ENCODE data around the gene GMFB.
A peak's percentile ranks its signal among the peaks of the same experiment; 100 is the strongest.

Gene GMFB

GRCh38 chr14:54515670-54516069, 26.9 kb upstream of the GMFB start:
- TF ChIP-seq CTCF (IDR thresholded peaks at IDR 0.05; ENCODE audit: low read depth, low read length) = no peak
- Histone ChIP-seq H3K9me3 (ENCODE audit: severe bottlenecking) (no peaks in the 10 kb centered on the region), H3K4me3 (ENCODE audit: low read depth, low read length) (no peak overlapping the region), H3K27ac (no peak overlapping the region), H3K36me3 (peaks cover 13% of the 10 kb centered on the region), H3K27me3 (ENCODE audit: insufficient read depth, low read depth, severe bottlenecking) (no peaks in the 10 kb centered on the region)
- no peak for DNase-seq

- Histone ChIP-seq H3K27me3 (ENCODE audit: insufficient read depth, low read depth, severe bottlenecking) (no peaks in the 10 kb centered on the region), H3K27ac (no peak overlapping the region), H3K4me3 (ENCODE audit: low read depth, low read length) (no peak overlapping the region), H3K9me3 (ENCODE audit: severe bottlenecking) (no peaks in the 10 kb centered on the region), H3K36me3 (peaks cover 10% of the 10 kb centered on the region)
- no peak for TF ChIP-seq CTCF (IDR thresholded peaks at IDR 0.05; ENCODE audit: low read depth, low read length)
- DNase-seq = no peak
Observed at GRCh38 chr14:54512393-54512792, 23.6 kb upstream of the GMFB start.

GRCh38 chr14:54509546-54510501, 21.0 kb upstream of the GMFB start, which contains the start of gene CGRRF1:
Gene CGRRF1, plus strand, starts transcription at chr14:54509906. Its CDS starts 54 bp downstream, at chr14:54509960.
- H3K27ac ChIP-seq = peak within 1 kb of the TSS; percentile 57
- TF ChIP-seq CTCF (IDR thresholded peaks at IDR 0.05; ENCODE audit: low read depth, low read length) = peak; percentile 46

GRCh38 chr14:54503486-54503885, 14.7 kb upstream of the GMFB start:
- no peak overlapping the region for H3K27ac ChIP-seq
- no peak overlapping the region for H3K4me3 ChIP-seq (ENCODE audit: low read depth, low read length)
- TF ChIP-seq CTCF (IDR thresholded peaks at IDR 0.05; ENCODE audit: low read depth, low read length) = peak; percentile 48
- no peaks in the 10 kb centered on the region for H3K27me3 ChIP-seq (ENCODE audit: insufficient read depth, low read depth, severe bottlenecking)
- H3K9me3 ChIP-seq (ENCODE audit: severe bottlenecking) = no peaks in the 10 kb centered on the region
- no peaks in the 10 kb centered on the region for H3K36me3 ChIP-seq
- DNase-seq = peak; percentile 15

More at GRCh38 chr14:54509546-54510501, 21.0 kb upstream of the GMFB start, which contains the start of gene CGRRF1:
- peak; percentile 99 for DNase-seq
- H3K27me3 ChIP-seq (ENCODE audit: insufficient read depth, low read depth, severe bottlenecking) = no peaks in the 10 kb centered on the region
- H3K36me3 ChIP-seq = no peaks in the 10 kb centered on the region
- H3K4me3 ChIP-seq (ENCODE audit: low read depth, low read length) = peak within 1 kb of the TSS; percentile 91
- no peaks in the 10 kb centered on the region for H3K9me3 ChIP-seq (ENCODE audit: severe bottlenecking)

- Histone ChIP-seq H3K9me3 (ENCODE audit: severe bottlenecking) (no peaks in the 10 kb centered on the region), H3K27ac (no peak overlapping the region), H3K36me3 (no peaks in the 10 kb centered on the region), H3K27me3 (ENCODE audit: insufficient read depth, low read depth, severe bottlenecking) (no peaks in the 10 kb centered on the region), H3K4me3 (ENCODE audit: low read depth, low read length) (no peak overlapping the region)
- no peak for TF ChIP-seq CTCF (IDR thresholded peaks at IDR 0.05; ENCODE audit: low read depth, low read length)
- DNase-seq = no peak
Observed at GRCh38 chr14:54502602-54503001, 13.8 kb upstream of the GMFB start.
